Measurements from ENCODE around the gene DMAP1.

Gene DMAP1

GRCh38 chr1:44220755-44221154, 7.5 kb downstream of the DMAP1 start:
- Mint-ChIP-seq H3K27me3 (no peaks in the 10 kb centered on the region), H3K9me3 (no peaks in the 10 kb centered on the region), H3K27ac (no peak overlapping the region), H3K4me3 (no peak overlapping the region), H3K36me3 (ENCODE audit: low read depth) (no peaks in the 10 kb centered on the region), H3K4me1 (peaks cover 9% of the 10 kb centered on the region)
- DNase-seq (no peak), ATAC-seq (no peak)

- Mint-ChIP-seq H3K4me1 (peaks cover 9% of the 10 kb centered on the region), H3K4me3 (no peak overlapping the region), H3K36me3 (ENCODE audit: low read depth) (no peaks in the 10 kb centered on the region), H3K27ac (no peak overlapping the region), H3K9me3 (no peaks in the 10 kb centered on the region), H3K27me3 (no peaks in the 10 kb centered on the region)
- ATAC-seq (no peak), DNase-seq (no peak)
These were observed 8.5 kb downstream of the DMAP1 start for GRCh38 chr1:44221769-44222168.

GRCh38 chr1:44222397-44223186, 9.3 kb downstream of the DMAP1 start:
- Mint-ChIP-seq H3K4me1 (peaks cover 9% of the 10 kb centered on the region), H3K27me3 (no peaks in the 10 kb centered on the region), H3K36me3 (ENCODE audit: low read depth) (no peaks in the 10 kb centered on the region), H3K9me3 (no peaks in the 10 kb centered on the region), H3K4me3 (no peak overlapping the region), H3K27ac (no peak overlapping the region)
- ATAC-seq = peak; percentile 7
- no peak for DNase-seq

GRCh38 chr1:44223187-44223610, 9.9 kb downstream of the DMAP1 start:
- Mint-ChIP-seq H3K4me3 (no peak overlapping the region), H3K9me3 (no peaks in the 10 kb centered on the region), H3K36me3 (ENCODE audit: low read depth) (no peaks in the 10 kb centered on the region), H3K27ac (no peak overlapping the region), H3K27me3 (no peaks in the 10 kb centered on the region), H3K4me1 (peaks cover 9% of the 10 kb centered on the region)
- ATAC-seq = no peak
- DNase-seq = no peak

GRCh38 chr1:44225761-44226160, 12.5 kb downstream of the DMAP1 start:
- Mint-ChIP-seq H3K4me3 (no peak overlapping the region), H3K36me3 (ENCODE audit: low read depth) (no peaks in the 10 kb centered on the region), H3K9me3 (no peaks in the 10 kb centered on the region), H3K27me3 (no peaks in the 10 kb centered on the region), H3K4me1 (peaks cover 9% of the 10 kb centered on the region), H3K27ac (no peak overlapping the region)
- DNase-seq (no peak), ATAC-seq (no peak)

GRCh38 chr1:44227211-44227610, 13.9 kb downstream of the DMAP1 start:
- no peak overlapping the region for H3K27ac Mint-ChIP-seq
- H3K36me3 Mint-ChIP-seq (ENCODE audit: low read depth) = no peaks in the 10 kb centered on the region
- no peaks in the 10 kb centered on the region for H3K9me3 Mint-ChIP-seq
- ATAC-seq (no peak), DNase-seq (no peak)
- no peak overlapping the region for H3K4me3 Mint-ChIP-seq
- H3K4me1 Mint-ChIP-seq = peaks cover 9% of the 10 kb centered on the region
- no peaks in the 10 kb centered on the region for H3K27me3 Mint-ChIP-seq

- DNase-seq (no peak), ATAC-seq (no peak)
- Mint-ChIP-seq H3K9me3 (no peaks in the 10 kb centered on the region), H3K4me3 (no peak overlapping the region), H3K36me3 (ENCODE audit: low read depth) (no peaks in the 10 kb centered on the region), H3K27ac (no peak overlapping the region), H3K27me3 (no peaks in the 10 kb centered on the region), H3K4me1 (peaks cover 5% of the 10 kb centered on the region)
These were observed 14.9 kb downstream of the DMAP1 start for GRCh38 chr1:44228218-44228617.

- Mint-ChIP-seq H3K4me1 (no peaks in the 10 kb centered on the region), H3K4me3 (no peak overlapping the region), H3K9me3 (no peaks in the 10 kb centered on the region), H3K27me3 (no peaks in the 10 kb centered on the region), H3K27ac (no peak overlapping the region), H3K36me3 (ENCODE audit: low read depth) (no peaks in the 10 kb centered on the region)
- DNase-seq = no peak
- no peak for ATAC-seq
These were observed 16.3 kb downstream of the DMAP1 start for GRCh38 chr1:44229435-44230167.

GRCh38 chr1:44230796-44231195, 17.5 kb downstream of the DMAP1 start:
- Mint-ChIP-seq H3K9me3 (no peaks in the 10 kb centered on the region), H3K36me3 (ENCODE audit: low read depth) (no peaks in the 10 kb centered on the region), H3K27ac (no peak overlapping the region), H3K4me3 (no peak overlapping the region), H3K4me1 (no peaks in the 10 kb centered on the region), H3K27me3 (no peaks in the 10 kb centered on the region)
- DNase-seq (no peak), ATAC-seq (no peak)

GRCh38 chr1:44233593-44233992, 20.3 kb downstream of the DMAP1 start:
- H3K27me3 Mint-ChIP-seq = no peaks in the 10 kb centered on the region
- H3K36me3 Mint-ChIP-seq (ENCODE audit: low read depth) = no peaks in the 10 kb centered on the region
- peaks cover 5% of the 10 kb centered on the region for H3K4me1 Mint-ChIP-seq
- no peak overlapping the region for H3K27ac Mint-ChIP-seq
- ATAC-seq = no peak
- no peak overlapping the region for H3K4me3 Mint-ChIP-seq
- H3K9me3 Mint-ChIP-seq = no peaks in the 10 kb centered on the region
- DNase-seq = no peak

- no peaks in the 10 kb centered on the region for H3K27me3 Mint-ChIP-seq
- no peaks in the 10 kb centered on the region for H3K36me3 Mint-ChIP-seq (ENCODE audit: low read depth)
- DNase-seq (no peak), ATAC-seq (no peak)
- no peak overlapping the region for H3K27ac Mint-ChIP-seq
- no peaks in the 10 kb centered on the region for H3K9me3 Mint-ChIP-seq
- H3K4me1 Mint-ChIP-seq = peaks cover 8% of the 10 kb centered on the region
- no peak overlapping the region for H3K4me3 Mint-ChIP-seq
These were observed 22.5 kb downstream of the DMAP1 start for GRCh38 chr1:44235808-44236207.

- H3K36me3 Mint-ChIP-seq (ENCODE audit: low read depth) = no peaks in the 10 kb centered on the region
- H3K4me1 Mint-ChIP-seq = peaks cover 8% of the 10 kb centered on the region
- no peaks in the 10 kb centered on the region for H3K27me3 Mint-ChIP-seq
- no peak overlapping the region for H3K4me3 Mint-ChIP-seq
- no peak for ATAC-seq
- no peak for DNase-seq
- no peak overlapping the region for H3K27ac Mint-ChIP-seq
- H3K9me3 Mint-ChIP-seq = no peaks in the 10 kb centered on the region
These were observed 23.4 kb downstream of the DMAP1 start for GRCh38 chr1:44236490-44237272.

GRCh38 chr1:44237721-44238457, 24.6 kb downstream of the DMAP1 start:
- Mint-ChIP-seq H3K4me3 (no peak overlapping the region), H3K4me1 (peaks cover 8% of the 10 kb centered on the region), H3K27ac (no peak overlapping the region), H3K9me3 (no peaks in the 10 kb centered on the region), H3K36me3 (ENCODE audit: low read depth) (no peaks in the 10 kb centered on the region), H3K27me3 (no peaks in the 10 kb centered on the region)
- peak; percentile 89 for ATAC-seq
- peak; percentile 60 for DNase-seq

- H3K4me1 Mint-ChIP-seq = peaks cover 8% of the 10 kb centered on the region
- ATAC-seq (no peak), DNase-seq (no peak)
- no peak overlapping the region for H3K27ac Mint-ChIP-seq
- no peak overlapping the region for H3K4me3 Mint-ChIP-seq
- H3K9me3 Mint-ChIP-seq = no peaks in the 10 kb centered on the region
- H3K36me3 Mint-ChIP-seq (ENCODE audit: low read depth) = no peaks in the 10 kb centered on the region
- no peaks in the 10 kb centered on the region for H3K27me3 Mint-ChIP-seq
These were observed 25.4 kb downstream of the DMAP1 start for GRCh38 chr1:44238660-44239059.

Measured in activated naive CD8-positive, alpha-beta T cell treated with anti-CD3 and anti-CD28 coated beads, Interleukin-2, amount 50 U/mL, for 24 hours (primary cell).